PC-9 (cell line): ENCODE measurements around the gene C3orf20. TPM values are rescaled to one million over a fixed set of nuclear protein-coding genes. Genes with fewer than 3 reads are reported as not detected.

Experiments
- BruUV-seq: library from RNA; stranded (reverse); fragments of 400-500 nt; replicated peaks from 2 replicates; lab custom pipeline; 2021; lab: Mats Ljungman, UMichigan
- CTCF ChIA-PET: fragments of 300-600 bp; sonication (Branson Sonifier 250); formaldehyde crosslinking; loops from one replicate; lab custom pipeline; 2022; ENCODE audit warnings: antibody characterized with exemption; lab: Charles Lee
- POLR2A ChIA-PET: fragments of 300-600 bp; sonication (Branson Sonifier 250); formaldehyde crosslinking; loops from one replicate; lab custom pipeline; 2022; ENCODE audit warnings: antibody characterized with exemption; ENCODE audit not compliant: unreplicated experiment; lab: Charles Lee
- DNase-seq, 2 experiments: peaks; one replicate each; pipeline versions ENCODE4 v3.0.0 to v3.0.0-alpha.2; 2015 to 2022; ENCODE audit warnings: mixed read lengths in 1 of 2
- H2AFZ ChIP-seq: fragments of 200-600 bp; sonication (generic); 2 replicates; pipeline ENCODE4 v1.8.1; 2017; ENCODE audit warnings: antibody characterized with exemption
- H3F3A ChIP-seq: fragments of 200-600 bp; sonication (generic); 2 replicates; pipeline ENCODE4 v1.8.1; 2017; ENCODE audit warnings: antibody characterized with exemption, mild to moderate bottlenecking, low read depth; ENCODE audit not compliant: insufficient read depth
- H3K27ac ChIP-seq: fragments of 200-600 bp; sonication (generic); 2 replicates; pipeline ENCODE4 v1.6.1; 2016; ENCODE audit warnings: mixed run types
- H3K27me3 ChIP-seq: fragments of 200-600 bp; sonication (generic); 2 replicates; pipeline ENCODE4 v1.6.1; 2016; ENCODE audit warnings: low read depth, mixed run types; ENCODE audit not compliant: insufficient read depth
- H3K36me3 ChIP-seq: fragments of 200-600 bp; sonication (generic); 2 replicates; pipeline ENCODE4 v1.6.1; 2016; ENCODE audit warnings: low read depth, mixed run types
- H3K4me1 ChIP-seq: fragments of 200-600 bp; sonication (generic); replicated peaks from 2 replicates; pipeline ENCODE4 v1.6.1; 2016; ENCODE audit warnings: mixed run types; ENCODE audit not compliant: insufficient read depth
- H3K4me2 ChIP-seq: fragments of 200-600 bp; sonication (generic); 2 replicates; pipeline ENCODE4 v1.6.1; 2017; ENCODE audit warnings: mixed run types
- H3K4me3 ChIP-seq: fragments of 200-600 bp; sonication (generic); 2 replicates; pipeline ENCODE4 v1.6.1; 2016; ENCODE audit warnings: mixed run types
- H3K79me2 ChIP-seq: fragments of 200-600 bp; sonication (generic); 2 replicates; pipeline ENCODE4 v1.6.1; 2017; ENCODE audit warnings: low read depth, mixed run types
- H3K9me2 ChIP-seq: fragments of 200-600 bp; sonication (generic); 2 replicates; pipeline ENCODE4 v1.8.1; 2017; ENCODE audit warnings: mild to moderate bottlenecking; ENCODE audit not compliant: insufficient read depth
- H3K9me3 ChIP-seq: fragments of 200-600 bp; sonication (generic); 2 replicates; pipeline ENCODE4 v1.8.1; 2016; ENCODE audit warnings: low read depth; ENCODE audit not compliant: insufficient read depth
- H4K20me1 ChIP-seq: fragments of 200-600 bp; sonication (generic); 2 replicates; pipeline ENCODE4 v1.8.1; 2017; ENCODE audit not compliant: insufficient read depth
- EZH2 ChIP-seq: fragments of 200-600 bp; sonication (generic); IDR thresholded peaks from 2 replicates; pipeline ENCODE4 v1.8.0; 2017; ENCODE audit warnings: antibody characterized with exemption, low read depth
- intact Hi-C: fragments of 100-400 bp; cut with micrococcal nuclease; formaldehyde crosslinking; loops from one replicate; pipeline ENCODE4 v1.10.0; 2022; ENCODE audit not compliant: unreplicated experiment
- total RNA-seq: library from RNA; stranded (reverse); gene quantifications from 2 replicates; pipeline ENCODE4 v1.2.3, GENCODE V29; 2021
- TF ChIP-seq, protein P1 (sequence below): fragments of 200-600 bp; sonication (generic); conservative IDR thresholded peaks from 2 replicates; pipeline ENCODE4 v1.6.1; 2017; ENCODE audit warnings: mixed run types, antibody characterized with exemption, mild to moderate bottlenecking, moderate library complexity

Gene C3orf20
- total RNA-seq, 1 experiment from 2014 or later, result not detected

DNA sequence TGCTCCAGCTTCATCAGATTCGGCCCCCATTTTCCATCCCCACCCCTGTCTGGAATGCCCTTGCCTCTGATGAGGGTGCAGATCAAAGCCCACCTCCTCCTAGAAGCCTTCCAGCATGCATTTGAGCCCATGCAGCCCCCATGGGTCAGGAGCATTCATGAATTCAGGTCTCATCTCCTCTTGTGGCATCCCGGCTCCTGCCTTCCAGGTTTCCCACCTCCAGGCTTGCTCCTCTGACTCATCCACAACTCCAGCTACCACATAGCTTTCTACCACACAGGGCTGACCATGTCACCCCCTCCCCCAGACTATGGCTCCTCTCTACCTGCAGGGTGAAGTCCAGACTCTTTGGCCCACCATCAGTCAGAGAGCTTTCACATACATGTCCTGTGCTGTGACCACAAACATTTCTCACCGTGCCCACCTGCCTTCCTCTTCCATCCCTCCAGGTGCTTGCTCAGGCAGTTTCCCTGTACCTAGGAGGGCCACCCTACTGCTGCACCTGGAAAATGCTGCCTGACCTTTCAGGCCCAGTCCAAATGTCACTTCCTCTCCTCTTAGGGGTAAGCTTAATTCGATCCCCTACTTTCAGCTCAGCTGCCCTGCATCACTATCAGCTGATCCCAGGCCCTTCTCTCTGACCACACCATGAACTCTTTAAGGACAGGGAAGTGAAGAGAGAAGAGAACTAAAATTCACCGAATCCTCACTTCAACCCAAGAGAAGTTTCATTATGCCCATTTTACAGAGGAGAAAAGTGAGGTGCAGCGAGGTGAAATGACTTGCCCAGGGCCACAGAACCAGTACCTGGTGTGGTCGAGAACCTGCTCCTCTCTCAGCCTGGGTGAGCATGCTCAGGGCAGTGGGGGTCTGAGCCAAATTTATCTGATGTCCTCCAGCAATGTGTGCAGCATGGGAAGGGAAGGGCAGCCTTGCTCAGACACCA is 130.2 kb downstream of the C3orf20 start:
- Histone ChIP-seq H3F3A (no peaks in the 10 kb centered on the region), H3K4me2 (no peak overlapping the region), H3K4me3 (no peak overlapping the region), H4K20me1 (no peaks in the 10 kb centered on the region), H3K27me3 (0 out of 2 replicates have a peak, but pooled peaks cover 5% of the 10 kb centered on the region), H3K9me2 (no peaks in the 10 kb centered on the region), H2AFZ (no peak overlapping the region), H3K9me3 (no peaks in the 10 kb centered on the region), H3K4me1 (no peaks in the 10 kb centered on the region), H3K79me2 (no peaks in the 10 kb centered on the region), H3K36me3 (no peaks in the 10 kb centered on the region), H3K27ac (no peak overlapping the region)
- POLR2A ChIA-PET, result no interaction called here
- CTCF ChIA-PET, result no interaction called here
- DNase-seq, result no peak
- intact Hi-C loops, result no loop called here
- no peak for TF ChIP-seq EZH2
- TF ChIP-seq, protein P1, sequence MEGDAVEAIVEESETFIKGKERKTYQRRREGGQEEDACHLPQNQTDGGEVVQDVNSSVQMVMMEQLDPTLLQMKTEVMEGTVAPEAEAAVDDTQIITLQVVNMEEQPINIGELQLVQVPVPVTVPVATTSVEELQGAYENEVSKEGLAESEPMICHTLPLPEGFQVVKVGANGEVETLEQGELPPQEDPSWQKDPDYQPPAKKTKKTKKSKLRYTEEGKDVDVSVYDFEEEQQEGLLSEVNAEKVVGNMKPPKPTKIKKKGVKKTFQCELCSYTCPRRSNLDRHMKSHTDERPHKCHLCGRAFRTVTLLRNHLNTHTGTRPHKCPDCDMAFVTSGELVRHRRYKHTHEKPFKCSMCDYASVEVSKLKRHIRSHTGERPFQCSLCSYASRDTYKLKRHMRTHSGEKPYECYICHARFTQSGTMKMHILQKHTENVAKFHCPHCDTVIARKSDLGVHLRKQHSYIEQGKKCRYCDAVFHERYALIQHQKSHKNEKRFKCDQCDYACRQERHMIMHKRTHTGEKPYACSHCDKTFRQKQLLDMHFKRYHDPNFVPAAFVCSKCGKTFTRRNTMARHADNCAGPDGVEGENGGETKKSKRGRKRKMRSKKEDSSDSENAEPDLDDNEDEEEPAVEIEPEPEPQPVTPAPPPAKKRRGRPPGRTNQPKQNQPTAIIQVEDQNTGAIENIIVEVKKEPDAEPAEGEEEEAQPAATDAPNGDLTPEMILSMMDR, result no peak
- no TSS peak for BruUV-seq

DNA sequence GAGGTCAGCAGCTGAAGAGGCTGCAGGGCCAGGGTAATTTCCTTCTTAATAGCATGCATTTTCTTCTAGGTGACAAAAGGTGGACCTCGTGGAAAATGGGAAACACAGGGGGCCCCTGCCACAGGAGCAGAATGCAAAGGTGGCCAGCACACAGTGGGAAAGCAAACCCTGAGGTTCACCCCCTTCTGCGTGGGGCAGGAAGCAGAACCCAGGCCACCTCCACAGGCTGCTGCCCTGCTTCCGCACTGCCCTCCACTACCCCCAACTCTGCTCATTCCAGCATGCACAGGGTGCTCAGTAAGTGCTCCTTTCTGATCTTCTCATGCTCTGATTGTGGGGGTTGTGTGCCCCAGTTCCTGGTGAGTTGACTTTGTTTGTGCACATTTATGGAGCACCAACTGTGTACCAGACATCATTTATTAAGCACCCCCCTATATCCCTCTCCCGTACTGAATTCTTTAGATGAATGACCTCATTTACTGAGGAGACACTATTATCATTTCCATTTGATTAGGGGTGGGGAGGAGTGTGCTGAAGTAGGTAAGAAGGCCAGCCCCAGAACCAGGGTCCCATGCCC is 131.1 kb downstream of the C3orf20 start:
- TF ChIP-seq EZH2, result no peak
- TF ChIP-seq, protein P1, result no peak
- POLR2A ChIA-PET, result no interaction called here
- H2AFZ ChIP-seq, result no peak overlapping the region
- H3K36me3 ChIP-seq, result no peaks in the 10 kb centered on the region
- BruUV-seq, result no TSS peak
- H3K4me3 ChIP-seq, result no peak overlapping the region
- H3K27me3 ChIP-seq, result 0 out of 2 replicates have a peak, but pooled peaks cover 5% of the 10 kb centered on the region
- H4K20me1 ChIP-seq, result no peaks in the 10 kb centered on the region
- CTCF ChIA-PET, result no interaction called here
- H3K9me2 ChIP-seq, result no peaks in the 10 kb centered on the region
- H3K9me3 ChIP-seq, result no peaks in the 10 kb centered on the region
- no peak overlapping the region for H3K4me2 ChIP-seq
- no peaks in the 10 kb centered on the region for H3F3A ChIP-seq
- H3K79me2 ChIP-seq, result no peaks in the 10 kb centered on the region
- DNase-seq, result no peak
- no peaks in the 10 kb centered on the region for H3K4me1 ChIP-seq
- no peak overlapping the region for H3K27ac ChIP-seq
- intact Hi-C loops, result no loop called here

GRCh38 chr3:14806641-14807263 is 131.8 kb downstream of the C3orf20 start:
- ChIA-PET CTCF (no interaction called here), POLR2A (no interaction called here)
- no peaks in the 10 kb centered on the region for H3K79me2 ChIP-seq
- no peak overlapping the region for H2AFZ ChIP-seq
- H3K4me2 ChIP-seq, result no peak overlapping the region
- no peaks in the 10 kb centered on the region for H4K20me1 ChIP-seq
- peak in 1 of 2 experiments; percentile 62 for DNase-seq
- no TSS peak for BruUV-seq
- no peak overlapping the region for H3K4me3 ChIP-seq
- TF ChIP-seq, protein P1, result no peak
- no peak for TF ChIP-seq EZH2
- H3K27ac ChIP-seq, result no peak overlapping the region
- intact Hi-C loops, result no loop called here
- no peaks in the 10 kb centered on the region for H3F3A ChIP-seq
- no peaks in the 10 kb centered on the region for H3K9me2 ChIP-seq
- H3K36me3 ChIP-seq, result no peaks in the 10 kb centered on the region
- no peaks in the 10 kb centered on the region for H3K4me1 ChIP-seq
- H3K27me3 ChIP-seq, result 0 out of 2 replicates have a peak, but pooled peaks cover 5% of the 10 kb centered on the region
- no peaks in the 10 kb centered on the region for H3K9me3 ChIP-seq
